HG02840 (cell line): ENCODE results near the gene ANXA11.

ENCODE experiments used
- ATAC-seq: cut with Tn5 transposase; IDR thresholded peaks from one replicate; pipeline ENCODE4 v1.9.1; 2021; ENCODE audit warnings: mild to moderate bottlenecking, moderate library complexity, moderate number of reproducible peaks; ENCODE audit not compliant: unreplicated experiment, low FRiP score

ANXA11 gene

DNA sequence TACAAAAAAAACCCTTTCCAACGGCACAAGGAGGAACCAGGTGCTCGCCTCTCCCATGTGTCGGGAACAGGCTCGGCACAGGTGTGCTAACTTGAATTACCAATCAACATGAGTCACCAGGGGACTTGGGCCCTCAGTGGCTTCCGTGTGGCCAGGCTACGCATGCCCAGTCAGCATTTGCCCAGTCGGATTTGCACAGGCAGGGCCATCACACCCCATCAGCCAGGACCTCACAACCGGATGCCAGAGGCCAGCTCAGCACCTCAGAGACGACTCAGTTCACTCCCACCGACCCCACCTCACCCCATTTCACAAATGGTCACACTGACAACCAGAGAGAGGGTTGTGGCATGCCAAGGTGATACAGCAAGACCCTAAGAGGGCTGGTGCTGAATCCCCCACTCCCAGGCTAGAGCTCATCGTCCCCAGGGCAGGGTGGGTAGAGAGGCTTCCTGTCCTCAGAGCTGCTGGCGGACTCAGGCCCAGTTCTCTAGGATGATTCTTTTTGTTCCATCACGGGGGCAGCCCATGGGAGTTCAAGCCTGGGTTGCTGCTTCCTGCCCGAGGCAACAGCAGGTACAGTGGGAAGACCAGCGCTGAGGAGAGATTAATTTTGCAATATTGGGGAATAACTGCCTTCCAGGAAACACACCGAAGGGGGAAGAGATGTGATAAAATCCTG is 13.6 kb downstream of the ANXA11 start:
- ATAC-seq, result no peak

DNA sequence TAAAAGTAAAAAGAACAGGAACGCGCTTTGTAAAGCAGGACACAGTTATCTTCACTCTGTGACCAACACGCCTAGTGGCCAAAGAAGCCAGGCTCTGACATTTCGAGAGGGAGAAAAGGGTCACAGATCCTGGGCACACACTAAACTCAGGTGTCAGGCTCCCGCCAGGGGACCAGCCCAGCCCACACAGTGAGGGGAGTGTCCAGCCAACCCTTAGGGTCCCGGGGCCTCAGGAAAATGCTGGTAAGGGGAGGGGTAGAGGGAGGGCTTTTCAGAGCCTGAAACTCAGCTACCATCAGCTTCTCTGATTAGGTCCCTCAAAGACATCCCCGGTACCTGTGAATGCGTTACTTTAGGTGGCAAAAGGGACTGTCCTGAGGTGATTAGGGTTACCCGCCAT is 16.6 kb downstream of the ANXA11 start:
- no peak for ATAC-seq

GRCh38 chr10:80187465-80188409 is 17.6 kb downstream of the ANXA11 start:
- ATAC-seq, result peak; percentile 85

DNA sequence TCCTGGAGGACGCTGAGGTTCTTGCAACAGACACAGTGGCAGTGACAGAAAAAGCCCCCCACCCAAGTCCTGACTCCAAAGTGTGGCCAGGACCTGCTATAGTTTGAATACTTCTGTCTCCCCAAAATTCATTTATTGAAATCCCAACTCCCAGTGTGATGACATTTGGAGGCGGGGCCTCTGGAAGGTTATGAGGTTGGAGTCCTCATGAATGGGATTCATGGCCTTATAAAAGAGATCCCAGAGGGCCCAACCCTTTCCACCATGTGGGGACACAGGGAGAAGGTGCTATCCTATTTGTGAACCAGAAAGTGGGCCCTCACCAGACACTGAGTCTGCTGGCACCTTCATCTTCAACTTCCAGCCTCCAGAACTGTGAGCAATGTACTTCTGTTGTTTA is 18.3 kb downstream of the ANXA11 start:
- ATAC-seq, result no peak

DNA sequence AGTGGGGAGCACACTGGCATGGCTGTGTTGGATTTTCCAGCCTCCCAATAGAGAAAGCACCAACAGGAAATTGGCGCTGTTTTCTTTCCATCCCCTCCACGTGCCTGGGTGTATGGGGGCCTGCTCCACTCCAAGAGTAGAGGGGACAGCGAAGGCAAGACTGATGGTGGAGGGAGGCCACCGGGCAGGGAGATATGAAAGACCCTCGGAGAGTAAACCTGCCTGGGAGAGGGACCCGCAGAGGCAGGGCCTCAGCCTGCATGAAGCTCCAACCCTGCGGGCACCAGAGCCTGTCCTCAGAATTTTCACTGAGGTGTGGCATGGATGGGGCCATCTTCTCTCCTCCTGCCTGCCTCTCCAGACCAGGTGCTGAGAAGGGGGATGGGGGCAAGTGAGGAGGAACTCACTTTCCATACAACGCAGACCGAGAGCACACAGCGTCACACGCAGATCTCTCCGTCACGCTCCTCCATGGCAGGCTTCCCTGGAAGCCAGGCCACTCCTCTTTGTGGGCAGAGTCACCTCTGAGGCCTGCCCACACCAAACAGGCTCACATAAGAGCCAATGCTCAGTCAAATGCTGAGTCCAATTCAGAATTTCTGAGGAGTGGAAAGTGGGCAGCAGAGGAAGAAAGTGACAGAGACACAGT is 18.8 kb downstream of the ANXA11 start:
- no peak for ATAC-seq

DNA sequence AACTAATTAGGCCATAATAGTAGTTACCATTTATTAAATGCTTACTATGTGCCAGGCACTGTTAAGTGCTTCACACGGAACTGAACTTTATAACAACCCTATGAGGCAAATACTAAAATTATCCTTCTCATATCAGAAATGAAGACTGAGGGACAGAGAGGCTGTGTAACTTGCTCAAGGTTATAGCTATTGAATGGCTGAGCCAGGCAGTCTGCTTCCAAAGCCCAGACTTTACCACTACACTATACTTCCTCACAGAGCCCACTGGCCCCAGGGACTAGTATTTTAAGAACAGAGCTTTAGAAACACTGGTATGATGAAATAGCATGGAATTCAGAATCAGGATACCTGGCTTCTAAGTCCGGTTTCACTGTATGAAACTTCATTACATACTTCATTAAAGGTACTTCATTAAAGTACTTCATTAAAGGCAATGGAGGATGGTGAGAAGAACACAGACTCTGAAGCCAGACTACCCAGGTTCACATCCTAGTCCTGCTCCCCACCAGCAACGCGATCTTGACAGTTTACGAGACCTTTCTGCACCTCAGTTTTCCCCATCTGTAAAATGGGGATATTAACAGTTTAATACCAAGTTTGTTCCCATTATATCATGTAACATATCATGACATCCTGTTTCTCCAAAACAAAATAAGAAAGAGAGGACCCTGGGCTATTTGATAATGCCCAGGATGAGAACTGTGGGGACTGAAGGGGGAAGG is 19.6 kb downstream of the ANXA11 start:
- ATAC-seq, result no peak

DNA sequence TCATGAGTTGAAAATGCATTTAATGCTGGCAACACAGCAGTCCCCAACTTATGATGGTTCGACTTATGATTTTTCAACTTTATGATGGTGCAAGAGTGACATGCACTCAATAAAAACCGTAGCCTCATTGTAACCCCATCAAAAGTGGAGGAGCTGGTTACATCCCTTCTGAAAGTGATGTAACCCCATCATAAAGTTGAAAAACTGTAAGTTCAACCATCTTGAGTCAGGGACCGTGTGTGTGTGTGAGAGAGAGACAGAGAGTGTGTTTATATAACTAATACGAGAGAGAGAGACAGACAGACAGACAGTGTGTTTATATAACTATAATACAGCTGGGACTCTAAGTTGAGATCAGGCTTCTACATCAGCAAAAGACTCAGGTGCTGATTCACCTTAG is 21.0 kb downstream of the ANXA11 start:
- ATAC-seq, result no peak

- ATAC-seq, result no peak
Measured at GRCh38 chr10:80183436-80183835, 21.9 kb downstream of the ANXA11 start.

- no peak for ATAC-seq
Measured at GRCh38 chr10:80182986-80183385, 22.4 kb downstream of the ANXA11 start.

- no peak for ATAC-seq
Measured at GRCh38 chr10:80177781-80178636, 27.3 kb downstream of the ANXA11 start.

- ATAC-seq, result no peak
Measured at GRCh38 chr10:80176526-80176925, 28.8 kb downstream of the ANXA11 start.

DNA sequence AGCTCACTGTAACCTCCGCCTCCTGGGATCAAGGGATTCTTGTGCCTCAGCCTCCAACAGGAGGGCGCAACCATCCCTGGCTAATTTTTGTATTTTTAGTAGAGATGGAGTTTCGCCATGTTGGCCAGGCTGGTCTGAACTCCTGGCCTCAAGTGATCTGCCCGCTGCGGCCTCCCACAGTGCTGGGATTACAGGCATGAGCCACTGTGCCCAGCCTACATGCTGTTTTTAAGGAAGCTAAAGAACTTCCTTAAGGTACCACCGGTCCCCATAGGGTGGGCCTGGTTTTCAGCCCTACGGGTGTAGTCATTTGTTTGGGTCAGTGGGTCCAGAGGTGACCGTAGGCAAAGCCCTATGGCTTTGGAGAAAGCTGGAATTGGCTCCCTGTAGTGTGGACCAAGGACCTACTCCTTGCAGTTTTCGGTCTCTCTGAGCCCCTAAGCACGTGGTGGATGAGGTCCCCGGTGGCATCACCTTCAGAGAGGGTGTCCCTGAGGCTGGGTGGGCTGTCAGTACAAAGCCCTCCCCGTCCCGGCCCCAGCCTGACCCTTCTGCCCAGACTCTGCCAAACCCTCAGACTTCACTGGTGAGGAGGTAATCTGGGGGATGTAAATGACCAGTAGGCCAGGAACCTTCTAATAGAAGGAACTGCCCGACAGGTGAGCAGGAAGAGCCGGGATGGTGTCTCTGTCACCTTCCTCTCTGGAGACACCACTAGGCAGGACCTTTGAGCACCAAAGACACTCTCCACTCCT is 30.5 kb downstream of the ANXA11 start:
- no peak for ATAC-seq

GRCh38 chr10:80173466-80173865 is 31.9 kb downstream of the ANXA11 start:
- ATAC-seq, result no peak

GRCh38 chr10:80172896-80173295 is 32.4 kb downstream of the ANXA11 start:
- ATAC-seq, result no peak

DNA sequence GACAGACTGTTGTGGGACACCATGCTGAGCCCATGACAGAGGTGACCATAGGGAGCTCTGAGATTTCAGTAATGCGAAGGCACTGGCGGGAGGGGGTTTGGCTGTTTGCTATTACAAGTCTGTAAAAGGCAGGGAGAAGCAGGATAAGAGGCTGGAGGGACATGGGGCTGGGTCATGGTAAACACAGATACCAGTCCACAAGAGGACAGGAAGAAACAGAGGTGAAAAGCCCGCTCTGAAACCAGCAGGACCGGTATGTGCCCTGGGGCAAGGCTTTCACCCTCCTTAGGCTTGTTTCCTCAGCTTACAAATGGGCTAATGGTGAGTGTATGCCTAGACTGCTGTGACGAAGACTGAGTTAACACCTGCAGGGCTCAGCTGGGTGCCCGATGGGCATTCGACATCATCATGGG is 34.1 kb downstream of the ANXA11 start:
- no peak for ATAC-seq

DNA sequence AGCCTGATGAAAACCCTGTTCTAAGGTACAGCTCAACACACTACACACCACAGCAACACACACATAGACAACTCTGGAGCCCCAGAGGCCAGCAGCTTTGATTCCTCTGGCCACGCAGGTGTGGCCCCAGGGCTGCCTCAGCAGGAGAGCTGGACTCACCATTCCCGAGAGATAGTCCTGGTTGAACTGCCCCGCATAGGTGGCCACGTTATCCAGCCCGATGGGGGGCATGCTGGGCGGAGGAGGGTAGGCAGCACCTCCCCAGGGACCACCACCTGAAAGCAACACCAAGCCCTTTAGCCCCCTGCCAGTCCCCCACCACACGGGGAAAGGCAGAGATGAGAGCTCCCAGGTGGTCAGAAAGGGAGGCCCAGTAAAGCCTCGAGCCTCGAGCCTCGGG is 34.7 kb downstream of the ANXA11 start:
- ATAC-seq, result no peak

- no peak for ATAC-seq
Measured at GRCh38 chr10:80170026-80170425, 35.3 kb downstream of the ANXA11 start.

DNA sequence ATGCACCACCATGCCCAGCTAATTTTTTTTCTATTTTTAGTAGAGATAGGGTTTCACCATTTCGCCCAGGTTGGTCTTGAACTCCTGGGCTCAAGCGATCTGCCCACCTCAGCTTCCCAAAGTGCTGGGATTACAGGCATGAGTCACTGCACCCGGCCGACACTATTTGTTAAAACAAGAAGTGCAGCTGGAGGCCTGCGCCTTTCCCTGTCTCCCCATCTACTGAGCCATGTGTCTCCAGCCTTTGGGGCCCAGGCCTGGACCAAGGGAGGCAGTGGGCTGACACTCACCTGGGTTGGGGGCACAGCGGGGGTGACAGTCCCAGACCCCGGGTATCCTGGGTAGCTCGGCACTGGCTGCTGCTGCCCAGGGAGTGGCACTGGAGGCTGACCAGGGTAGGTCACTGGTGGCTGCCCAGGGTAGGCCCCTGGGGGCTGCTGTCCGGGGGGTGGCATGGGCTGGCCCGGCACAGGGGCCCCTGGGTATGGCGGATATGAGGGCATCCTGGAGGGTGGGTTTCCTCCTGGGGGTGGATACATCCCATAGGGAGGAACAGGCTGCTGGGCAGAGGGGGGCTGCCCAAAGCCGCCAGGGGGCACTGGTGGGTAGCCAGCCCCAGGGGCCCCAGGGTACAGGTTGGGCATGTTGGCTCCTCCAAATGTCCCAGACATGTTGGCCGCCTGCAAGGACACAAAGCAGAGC is 36.5 kb downstream of the ANXA11 start:
- ATAC-seq, result no peak

DNA sequence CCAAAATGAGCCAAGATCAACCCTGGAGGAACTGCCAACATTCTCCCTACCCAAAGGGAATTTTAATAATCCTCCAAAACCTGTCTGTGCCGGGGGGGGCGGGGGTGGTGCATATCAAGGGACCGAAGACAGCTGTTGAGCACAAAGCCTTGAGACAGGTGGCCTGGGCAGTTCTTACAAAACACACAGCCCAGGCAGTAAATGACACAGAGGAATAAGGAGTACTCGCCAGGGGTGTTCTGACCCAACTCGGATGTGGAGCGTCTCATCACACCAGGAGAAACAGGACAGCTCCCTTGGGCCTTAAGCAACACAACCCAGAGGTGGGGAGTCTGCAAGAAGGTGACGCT is 37.2 kb downstream of the ANXA11 start:
- no peak for ATAC-seq
